Hypothalamus (tissue), 51 donors: ENCODE measurements around the gene BTBD9.
A peak's percentile ranks its signal among the peaks of the same experiment; 100 is the strongest.

ENCODE experiments used
- DNase-seq, 51 donors: peaks; one replicate each; lab custom pipeline; 2025; lab: John Stamatoyannopoulos, UW

BTBD9 gene

GRCh38 chr6:38221251-38221650 is 418.5 kb downstream of the BTBD9 start:
- DNase-seq, result no peak

GRCh38 chr6:38220069-38220723 is 419.5 kb downstream of the BTBD9 start:
- peak in 30 of 51 donors; percentile 16 to 71 (median 34) for DNase-seq

- DNase-seq, result no peak
Observed at GRCh38 chr6:38218235-38218634, 421.5 kb downstream of the BTBD9 start.

- DNase-seq, result no peak
Observed at GRCh38 chr6:38216451-38216850, 423.3 kb downstream of the BTBD9 start.

GRCh38 chr6:38215651-38216311 is 423.9 kb downstream of the BTBD9 start:
- no peak for DNase-seq

GRCh38 chr6:38215225-38215624 is 424.5 kb downstream of the BTBD9 start:
- peak in 12 of 51 donors; percentile 5 to 42 (median 26) for DNase-seq

- peak in 9 of 51 donors; percentile 6 to 33 (median 26) for DNase-seq
Observed at GRCh38 chr6:38214159-38214558, 425.6 kb downstream of the BTBD9 start.

- DNase-seq, result no peak
Observed at GRCh38 chr6:38213251-38213658, 426.5 kb downstream of the BTBD9 start.

- peak in 29 of 51 donors; percentile 12 to 78 (median 45) for DNase-seq
Observed at GRCh38 chr6:38212579-38212978, 427.1 kb downstream of the BTBD9 start.

GRCh38 chr6:38212116-38212515 is 427.6 kb downstream of the BTBD9 start:
- no peak for DNase-seq

- DNase-seq, result no peak
Observed at GRCh38 chr6:38209371-38210260, 430.1 kb downstream of the BTBD9 start.

GRCh38 chr6:38208028-38208427 is 431.7 kb downstream of the BTBD9 start:
- no peak for DNase-seq

- no peak for DNase-seq
Observed at GRCh38 chr6:38207375-38207774, 432.4 kb downstream of the BTBD9 start.

- DNase-seq, result no peak
Observed at GRCh38 chr6:38198219-38198618, 441.5 kb downstream of the BTBD9 start.

GRCh38 chr6:38195113-38195635 is 444.6 kb downstream of the BTBD9 start:
- no peak for DNase-seq

- DNase-seq, result no peak
Observed at GRCh38 chr6:38194589-38194988, 445.1 kb downstream of the BTBD9 start.

GRCh38 chr6:38194282-38194572 is 445.5 kb downstream of the BTBD9 start:
- no peak for DNase-seq

GRCh38 chr6:38193481-38194281 is 446.0 kb downstream of the BTBD9 start:
- DNase-seq, result peak in 1 of 51 donors; percentile 18

- DNase-seq, result no peak
Observed at GRCh38 chr6:38193051-38193450, 446.7 kb downstream of the BTBD9 start.

GRCh38 chr6:38192487-38192886 is 447.2 kb downstream of the BTBD9 start:
- no peak for DNase-seq
